Measurements from ENCODE around the gene CRYAB.
"Not testable (repeated sequence)": the region's sequence is repeated elsewhere in the genome, so short reads cannot be mapped to it uniquely, and the experiment has no call there.

DNA sequence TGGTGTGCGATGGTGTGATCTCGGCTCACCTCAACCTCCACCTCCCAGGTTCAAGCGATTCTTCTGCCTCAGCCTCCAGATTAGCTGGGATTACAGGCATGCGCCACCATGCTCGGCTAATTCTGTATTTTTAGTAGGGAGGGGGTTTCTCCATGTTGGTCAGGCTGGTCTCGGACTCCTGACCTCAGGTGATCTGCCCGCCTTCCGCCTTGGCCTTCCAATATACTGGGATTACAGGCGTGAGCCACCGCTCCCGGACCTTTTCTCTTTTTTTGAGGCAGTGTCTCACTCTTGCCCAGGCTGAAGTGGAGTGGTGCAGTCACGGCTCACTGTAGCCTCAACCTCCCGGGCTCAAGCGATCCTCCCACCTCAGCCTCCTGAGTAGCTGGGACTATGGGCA, 21.6 kb upstream of the CRYAB start:
- TF ChIP-seq, protein P1, sequence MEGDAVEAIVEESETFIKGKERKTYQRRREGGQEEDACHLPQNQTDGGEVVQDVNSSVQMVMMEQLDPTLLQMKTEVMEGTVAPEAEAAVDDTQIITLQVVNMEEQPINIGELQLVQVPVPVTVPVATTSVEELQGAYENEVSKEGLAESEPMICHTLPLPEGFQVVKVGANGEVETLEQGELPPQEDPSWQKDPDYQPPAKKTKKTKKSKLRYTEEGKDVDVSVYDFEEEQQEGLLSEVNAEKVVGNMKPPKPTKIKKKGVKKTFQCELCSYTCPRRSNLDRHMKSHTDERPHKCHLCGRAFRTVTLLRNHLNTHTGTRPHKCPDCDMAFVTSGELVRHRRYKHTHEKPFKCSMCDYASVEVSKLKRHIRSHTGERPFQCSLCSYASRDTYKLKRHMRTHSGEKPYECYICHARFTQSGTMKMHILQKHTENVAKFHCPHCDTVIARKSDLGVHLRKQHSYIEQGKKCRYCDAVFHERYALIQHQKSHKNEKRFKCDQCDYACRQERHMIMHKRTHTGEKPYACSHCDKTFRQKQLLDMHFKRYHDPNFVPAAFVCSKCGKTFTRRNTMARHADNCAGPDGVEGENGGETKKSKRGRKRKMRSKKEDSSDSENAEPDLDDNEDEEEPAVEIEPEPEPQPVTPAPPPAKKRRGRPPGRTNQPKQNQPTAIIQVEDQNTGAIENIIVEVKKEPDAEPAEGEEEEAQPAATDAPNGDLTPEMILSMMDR (IDR thresholded peaks at IDR 0.05; ENCODE audit: low read depth, low read length, missing input control): not testable (repeated sequence)
- TF ChIP-seq SP1 (IDR thresholded peaks at IDR 0.05); FOXA1 (IDR thresholded peaks at IDR 0.05); JUND (IDR thresholded peaks at IDR 0.05); RAD21 (IDR thresholded peaks at IDR 0.05); YY1 (IDR thresholded peaks at IDR 0.05); TAF1 (conservative IDR thresholded peaks at IDR 0.05): not testable (repeated sequence)
- TF ChIP-seq, protein P2, sequence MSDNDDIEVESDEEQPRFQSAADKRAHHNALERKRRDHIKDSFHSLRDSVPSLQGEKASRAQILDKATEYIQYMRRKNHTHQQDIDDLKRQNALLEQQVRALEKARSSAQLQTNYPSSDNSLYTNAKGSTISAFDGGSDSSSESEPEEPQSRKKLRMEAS (IDR thresholded peaks at IDR 0.05): not testable (repeated sequence)
- TF ChIP-seq, protein P3, sequence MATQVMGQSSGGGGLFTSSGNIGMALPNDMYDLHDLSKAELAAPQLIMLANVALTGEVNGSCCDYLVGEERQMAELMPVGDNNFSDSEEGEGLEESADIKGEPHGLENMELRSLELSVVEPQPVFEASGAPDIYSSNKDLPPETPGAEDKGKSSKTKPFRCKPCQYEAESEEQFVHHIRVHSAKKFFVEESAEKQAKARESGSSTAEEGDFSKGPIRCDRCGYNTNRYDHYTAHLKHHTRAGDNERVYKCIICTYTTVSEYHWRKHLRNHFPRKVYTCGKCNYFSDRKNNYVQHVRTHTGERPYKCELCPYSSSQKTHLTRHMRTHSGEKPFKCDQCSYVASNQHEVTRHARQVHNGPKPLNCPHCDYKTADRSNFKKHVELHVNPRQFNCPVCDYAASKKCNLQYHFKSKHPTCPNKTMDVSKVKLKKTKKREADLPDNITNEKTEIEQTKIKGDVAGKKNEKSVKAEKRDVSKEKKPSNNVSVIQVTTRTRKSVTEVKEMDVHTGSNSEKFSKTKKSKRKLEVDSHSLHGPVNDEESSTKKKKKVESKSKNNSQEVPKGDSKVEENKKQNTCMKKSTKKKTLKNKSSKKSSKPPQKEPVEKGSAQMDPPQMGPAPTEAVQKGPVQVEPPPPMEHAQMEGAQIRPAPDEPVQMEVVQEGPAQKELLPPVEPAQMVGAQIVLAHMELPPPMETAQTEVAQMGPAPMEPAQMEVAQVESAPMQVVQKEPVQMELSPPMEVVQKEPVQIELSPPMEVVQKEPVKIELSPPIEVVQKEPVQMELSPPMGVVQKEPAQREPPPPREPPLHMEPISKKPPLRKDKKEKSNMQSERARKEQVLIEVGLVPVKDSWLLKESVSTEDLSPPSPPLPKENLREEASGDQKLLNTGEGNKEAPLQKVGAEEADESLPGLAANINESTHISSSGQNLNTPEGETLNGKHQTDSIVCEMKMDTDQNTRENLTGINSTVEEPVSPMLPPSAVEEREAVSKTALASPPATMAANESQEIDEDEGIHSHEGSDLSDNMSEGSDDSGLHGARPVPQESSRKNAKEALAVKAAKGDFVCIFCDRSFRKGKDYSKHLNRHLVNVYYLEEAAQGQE (IDR thresholded peaks at IDR 0.05): not testable (repeated sequence)
